Nephron progenitor cell (in vitro differentiated cells): ENCODE data around the gene OMP.

Source experiments
- DNase-seq: peaks from one replicate; pipeline ENCODE4 v3.0.0; 2021
- H3K27ac Mint-ChIP-seq: 2 replicates; pipeline ENCODE4 v1.8.0; 2021; ENCODE audit warnings: mild to moderate bottlenecking, moderate library complexity, mixed read lengths
- H3K27me3 Mint-ChIP-seq: 2 replicates; pipeline ENCODE4 v1.8.0; 2021; ENCODE audit warnings: mild to moderate bottlenecking, low read depth, mixed read lengths; ENCODE audit not compliant: poor library complexity
- H3K36me3 Mint-ChIP-seq: 2 replicates; pipeline ENCODE4 v1.8.0; 2021; ENCODE audit warnings: low read depth, mixed read lengths
- H3K4me1 Mint-ChIP-seq: 2 replicates; pipeline ENCODE4 v1.8.0; 2021; ENCODE audit warnings: mixed read lengths
- H3K4me3 Mint-ChIP-seq: 2 replicates; pipeline ENCODE4 v1.8.0; 2021; ENCODE audit warnings: mild to moderate bottlenecking, moderate library complexity, mixed read lengths
- H3K9me3 Mint-ChIP-seq: 2 replicates; pipeline ENCODE4 v1.8.0; 2021; ENCODE audit warnings: mild to moderate bottlenecking, moderate library complexity, mixed read lengths
- CTCF ChIP-seq: fragments of 200-600 bp; sonication (generic); IDR thresholded peaks from 2 replicates; pipeline ENCODE4 v1.5.0; 2021; ENCODE audit warnings: antibody characterized with exemption

Gene OMP

GRCh38 chr11:77102246-77103210 is at the start of gene OMP:
Gene OMP, plus strand, starts transcription at chr11:77102840. Its CDS starts 0 bp downstream, at chr11:77102840.
- no peak within 1 kb of the TSS for H3K4me3 Mint-ChIP-seq
- H3K27me3 Mint-ChIP-seq = no peaks in the 10 kb centered on the region
- no peak for DNase-seq
- H3K9me3 Mint-ChIP-seq = peaks cover 17% of the 10 kb centered on the region
- TF ChIP-seq CTCF = no peak
- H3K27ac Mint-ChIP-seq = no peak within 1 kb of the TSS
- peaks cover 11% of the 10 kb centered on the region for H3K4me1 Mint-ChIP-seq
- peaks cover 13% of the 10 kb centered on the region for H3K36me3 Mint-ChIP-seq

GRCh38 chr11:77053217-77054015 is 49.2 kb upstream of the OMP start:
- no peak overlapping the region for H3K4me3 Mint-ChIP-seq
- H3K27me3 Mint-ChIP-seq = peaks cover 10% of the 10 kb centered on the region
- no peaks in the 10 kb centered on the region for H3K36me3 Mint-ChIP-seq
- peaks cover 34% of the 10 kb centered on the region for H3K9me3 Mint-ChIP-seq
- DNase-seq = no peak
- TF ChIP-seq CTCF = no peak
- H3K27ac Mint-ChIP-seq = no peak overlapping the region
- H3K4me1 Mint-ChIP-seq = peaks cover 23% of the 10 kb centered on the region

GRCh38 chr11:77054084-77054483 is 48.6 kb upstream of the OMP start:
- H3K4me3 Mint-ChIP-seq = no peak overlapping the region
- peaks cover 23% of the 10 kb centered on the region for H3K4me1 Mint-ChIP-seq
- H3K9me3 Mint-ChIP-seq = peaks cover 34% of the 10 kb centered on the region
- peaks cover 10% of the 10 kb centered on the region for H3K27me3 Mint-ChIP-seq
- H3K36me3 Mint-ChIP-seq = no peaks in the 10 kb centered on the region
- H3K27ac Mint-ChIP-seq = no peak overlapping the region
- no peak for DNase-seq
- TF ChIP-seq CTCF = no peak

- H3K9me3 Mint-ChIP-seq = peaks cover 34% of the 10 kb centered on the region
- H3K27me3 Mint-ChIP-seq = peaks cover 11% of the 10 kb centered on the region
- no peak overlapping the region for H3K4me3 Mint-ChIP-seq
- no peak overlapping the region for H3K27ac Mint-ChIP-seq
- H3K4me1 Mint-ChIP-seq = peaks cover 23% of the 10 kb centered on the region
- TF ChIP-seq CTCF = no peak
- DNase-seq = no peak
- H3K36me3 Mint-ChIP-seq = no peaks in the 10 kb centered on the region
These were observed 47.5 kb upstream of the OMP start for GRCh38 chr11:77055101-77055561.

- no peak for DNase-seq
- Mint-ChIP-seq H3K9me3 (peaks cover 42% of the 10 kb centered on the region), H3K36me3 (no peaks in the 10 kb centered on the region), H3K27me3 (peaks cover 13% of the 10 kb centered on the region), H3K27ac (no peak overlapping the region), H3K4me3 (no peak overlapping the region), H3K4me1 (peaks cover 23% of the 10 kb centered on the region)
- no peak for TF ChIP-seq CTCF
These were observed 46.7 kb upstream of the OMP start for GRCh38 chr11:77055913-77056312.
